ENCODE measurements around the gene BICRA. TPM values are rescaled to one million over a fixed set of nuclear protein-coding genes. Genes with fewer than 3 reads are reported as not detected.

Gene BICRA
- total and polyA plus RNA-seq, 9 of the 15 experiments (the other 6 are each of a cell fraction or from before 2014, with no cell fraction given), result 0.01 to 8.8 (median 1.2) TPM

DNA sequence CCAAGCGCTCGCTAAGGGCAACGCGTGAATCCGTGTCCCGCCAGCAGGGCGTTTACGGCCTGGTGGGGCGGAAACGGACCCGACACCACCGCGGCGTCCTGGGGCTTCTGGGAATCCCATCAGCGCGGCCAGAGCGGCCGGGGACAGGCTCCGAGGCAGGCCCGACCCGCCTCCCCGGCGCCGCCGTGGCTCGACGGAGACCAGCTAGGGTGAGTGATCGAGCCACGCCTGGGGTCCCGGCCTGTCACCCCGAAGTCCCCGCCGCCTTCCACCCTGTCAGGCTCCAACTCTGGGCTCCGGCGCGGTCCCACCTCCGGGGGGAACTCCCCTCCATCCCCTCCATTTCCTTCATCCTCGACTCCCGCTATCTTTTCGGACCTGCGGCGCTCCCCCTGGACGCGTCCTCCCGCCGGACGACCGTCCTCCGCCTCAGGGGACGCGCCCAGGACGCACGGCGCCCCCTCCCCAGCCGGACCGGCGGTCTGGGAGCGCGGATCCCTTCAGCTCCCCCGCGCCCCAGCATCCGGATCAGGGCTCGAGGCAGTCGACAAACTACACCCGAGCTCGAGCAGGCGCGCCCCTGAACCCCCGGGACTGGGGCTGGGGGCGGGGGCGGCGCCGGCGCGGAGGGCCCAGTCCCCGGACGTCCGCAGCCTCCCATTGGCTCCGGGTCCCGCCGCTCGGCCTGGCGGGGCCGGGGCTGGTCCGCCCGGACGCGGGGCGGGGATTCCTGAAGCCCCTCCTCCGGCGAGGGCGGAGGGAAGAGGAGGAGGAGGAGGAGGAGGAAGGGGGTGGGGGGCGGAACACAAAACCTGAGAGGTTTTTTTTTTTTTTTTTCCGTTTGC lies 638 bp upstream of the BICRA start (continued):
- TF ChIP-seq, protein P1, sequence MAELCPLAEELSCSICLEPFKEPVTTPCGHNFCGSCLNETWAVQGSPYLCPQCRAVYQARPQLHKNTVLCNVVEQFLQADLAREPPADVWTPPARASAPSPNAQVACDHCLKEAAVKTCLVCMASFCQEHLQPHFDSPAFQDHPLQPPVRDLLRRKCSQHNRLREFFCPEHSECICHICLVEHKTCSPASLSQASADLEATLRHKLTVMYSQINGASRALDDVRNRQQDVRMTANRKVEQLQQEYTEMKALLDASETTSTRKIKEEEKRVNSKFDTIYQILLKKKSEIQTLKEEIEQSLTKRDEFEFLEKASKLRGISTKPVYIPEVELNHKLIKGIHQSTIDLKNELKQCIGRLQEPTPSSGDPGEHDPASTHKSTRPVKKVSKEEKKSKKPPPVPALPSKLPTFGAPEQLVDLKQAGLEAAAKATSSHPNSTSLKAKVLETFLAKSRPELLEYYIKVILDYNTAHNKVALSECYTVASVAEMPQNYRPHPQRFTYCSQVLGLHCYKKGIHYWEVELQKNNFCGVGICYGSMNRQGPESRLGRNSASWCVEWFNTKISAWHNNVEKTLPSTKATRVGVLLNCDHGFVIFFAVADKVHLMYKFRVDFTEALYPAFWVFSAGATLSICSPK (IDR thresholded peaks at IDR 0.05; ENCODE audit: borderline replicate concordance), result no peak
- TF ChIP-seq TAF9B (IDR thresholded peaks at IDR 0.05; ENCODE audit: partially characterized antibody) (no peak), SRSF7 (optimal IDR thresholded peaks at IDR 0.05; ENCODE audit: low read depth, low read length) (no peak), GTF2F1 (IDR thresholded peaks at IDR 0.05; ENCODE audit: low read depth, low read length) (no peak), SMAD2 (IDR thresholded peaks at IDR 0.05; ENCODE audit: low read depth, low read length) (no peak), ZNF263 (CRISPR knock-in tag; IDR thresholded peaks at IDR 0.05; ENCODE audit: borderline replicate concordance) (peak; percentile 87), PTBP1 (IDR thresholded peaks at IDR 0.05; ENCODE audit: low read depth, low read length) (no peak), GABPA (tag; conservative IDR thresholded peaks at IDR 0.05; ENCODE audit: low read depth) (no peak), C11orf30 (IDR thresholded peaks at IDR 0.05; ENCODE audit: low read depth) (no peak), MEIS2 (IDR thresholded peaks at IDR 0.05; ENCODE audit: partially characterized antibody) (no peak), NR2C2 (CRISPR knock-in tag; IDR thresholded peaks at IDR 0.05) (no peak), NR2C2 (tag; IDR thresholded peaks at IDR 0.05) (peak; percentile 44; the same call in 1 of the 2 replicates), NONO (IDR thresholded peaks at IDR 0.05; ENCODE audit: low read depth in 2 of 2, low read length in 1 of 2) (peak in 1 of 2 experiments; percentile 16; a peak in 1 of 4 replicates), ZBTB7A (IDR thresholded peaks at IDR 0.05; ENCODE audit: borderline replicate concordance, control insufficient read depth, low read depth, low read length) (peak; percentile 83), ZNF583 (CRISPR knock-in tag; IDR thresholded peaks at IDR 0.05) (no peak), ZNF431 (CRISPR knock-in tag; IDR thresholded peaks at IDR 0.05) (0 out of 2 replicates have a peak, but pooled peaks have one; percentile 30), ZNF76 (CRISPR knock-in tag; IDR thresholded peaks at IDR 0.05; ENCODE audit: borderline replicate concordance) (no peak)
- TF ChIP-seq, protein P2, sequence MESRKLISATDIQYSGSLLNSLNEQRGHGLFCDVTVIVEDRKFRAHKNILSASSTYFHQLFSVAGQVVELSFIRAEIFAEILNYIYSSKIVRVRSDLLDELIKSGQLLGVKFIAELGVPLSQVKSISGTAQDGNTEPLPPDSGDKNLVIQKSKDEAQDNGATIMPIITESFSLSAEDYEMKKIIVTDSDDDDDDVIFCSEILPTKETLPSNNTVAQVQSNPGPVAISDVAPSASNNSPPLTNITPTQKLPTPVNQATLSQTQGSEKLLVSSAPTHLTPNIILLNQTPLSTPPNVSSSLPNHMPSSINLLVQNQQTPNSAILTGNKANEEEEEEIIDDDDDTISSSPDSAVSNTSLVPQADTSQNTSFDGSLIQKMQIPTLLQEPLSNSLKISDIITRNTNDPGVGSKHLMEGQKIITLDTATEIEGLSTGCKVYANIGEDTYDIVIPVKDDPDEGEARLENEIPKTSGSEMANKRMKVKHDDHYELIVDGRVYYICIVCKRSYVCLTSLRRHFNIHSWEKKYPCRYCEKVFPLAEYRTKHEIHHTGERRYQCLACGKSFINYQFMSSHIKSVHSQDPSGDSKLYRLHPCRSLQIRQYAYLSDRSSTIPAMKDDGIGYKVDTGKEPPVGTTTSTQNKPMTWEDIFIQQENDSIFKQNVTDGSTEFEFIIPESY (CRISPR knock-in tag; IDR thresholded peaks at IDR 0.05), result 0 out of 2 replicates have a peak, but pooled peaks have one; percentile 16
- TF ChIP-seq, protein P3, sequence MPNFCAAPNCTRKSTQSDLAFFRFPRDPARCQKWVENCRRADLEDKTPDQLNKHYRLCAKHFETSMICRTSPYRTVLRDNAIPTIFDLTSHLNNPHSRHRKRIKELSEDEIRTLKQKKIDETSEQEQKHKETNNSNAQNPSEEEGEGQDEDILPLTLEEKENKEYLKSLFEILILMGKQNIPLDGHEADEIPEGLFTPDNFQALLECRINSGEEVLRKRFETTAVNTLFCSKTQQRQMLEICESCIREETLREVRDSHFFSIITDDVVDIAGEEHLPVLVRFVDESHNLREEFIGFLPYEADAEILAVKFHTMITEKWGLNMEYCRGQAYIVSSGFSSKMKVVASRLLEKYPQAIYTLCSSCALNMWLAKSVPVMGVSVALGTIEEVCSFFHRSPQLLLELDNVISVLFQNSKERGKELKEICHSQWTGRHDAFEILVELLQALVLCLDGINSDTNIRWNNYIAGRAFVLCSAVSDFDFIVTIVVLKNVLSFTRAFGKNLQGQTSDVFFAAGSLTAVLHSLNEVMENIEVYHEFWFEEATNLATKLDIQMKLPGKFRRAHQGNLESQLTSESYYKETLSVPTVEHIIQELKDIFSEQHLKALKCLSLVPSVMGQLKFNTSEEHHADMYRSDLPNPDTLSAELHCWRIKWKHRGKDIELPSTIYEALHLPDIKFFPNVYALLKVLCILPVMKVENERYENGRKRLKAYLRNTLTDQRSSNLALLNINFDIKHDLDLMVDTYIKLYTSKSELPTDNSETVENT (CRISPR knock-in tag; IDR thresholded peaks at IDR 0.05), result peak; percentile 65; the same call in 1 of the 2 replicates
- TF ChIP-seq, protein P4, sequence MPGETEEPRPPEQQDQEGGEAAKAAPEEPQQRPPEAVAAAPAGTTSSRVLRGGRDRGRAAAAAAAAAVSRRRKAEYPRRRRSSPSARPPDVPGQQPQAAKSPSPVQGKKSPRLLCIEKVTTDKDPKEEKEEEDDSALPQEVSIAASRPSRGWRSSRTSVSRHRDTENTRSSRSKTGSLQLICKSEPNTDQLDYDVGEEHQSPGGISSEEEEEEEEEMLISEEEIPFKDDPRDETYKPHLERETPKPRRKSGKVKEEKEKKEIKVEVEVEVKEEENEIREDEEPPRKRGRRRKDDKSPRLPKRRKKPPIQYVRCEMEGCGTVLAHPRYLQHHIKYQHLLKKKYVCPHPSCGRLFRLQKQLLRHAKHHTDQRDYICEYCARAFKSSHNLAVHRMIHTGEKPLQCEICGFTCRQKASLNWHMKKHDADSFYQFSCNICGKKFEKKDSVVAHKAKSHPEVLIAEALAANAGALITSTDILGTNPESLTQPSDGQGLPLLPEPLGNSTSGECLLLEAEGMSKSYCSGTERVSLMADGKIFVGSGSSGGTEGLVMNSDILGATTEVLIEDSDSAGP (CRISPR knock-in tag; IDR thresholded peaks at IDR 0.05), result no peak

Data from K562 (cell line).